GM18519 (cell line): ENCODE data around the gene ZNF580.

Source experiments
- ATAC-seq: cut with Tn5 transposase; IDR thresholded peaks from one replicate; pipeline ENCODE4 v1.9.1; 2021; ENCODE audit warnings: mild to moderate bottlenecking, moderate library complexity; ENCODE audit not compliant: unreplicated experiment, low FRiP score

Gene ZNF580

GRCh38 chr19:55688422-55689218 lies 47.8 kb downstream of the ZNF580 start:
- ATAC-seq, result no peak

GRCh38 chr19:55689411-55690108 lies 48.8 kb downstream of the ZNF580 start:
- ATAC-seq, result no peak

- ATAC-seq, result no peak
Measured at GRCh38 chr19:55690109-55690768, 49.4 kb downstream of the ZNF580 start.

GRCh38 chr19:55690769-55691545 lies 50.2 kb downstream of the ZNF580 start:
- no peak for ATAC-seq

GRCh38 chr19:55691561-55692481 lies 51.0 kb downstream of the ZNF580 start:
- ATAC-seq, result no peak

- ATAC-seq, result no peak
Measured at GRCh38 chr19:55692681-55693081, 51.9 kb downstream of the ZNF580 start.
